HepG2 (cell line): ENCODE results near the gene HNRNPL. TPM values are rescaled to one million over a fixed set of nuclear protein-coding genes. Genes with fewer than 3 reads are reported as not detected.

ENCODE experiments used
- AGO1 ChIP-seq: fragments of 200-400 bp; formaldehyde crosslinking; IDR thresholded peaks from 2 replicates; pipeline ENCODE4 v1.6.1; 2017; ENCODE audit warnings: mild to moderate bottlenecking, low read depth, low read length, moderate library complexity; ENCODE audit not compliant: poor library complexity, severe bottlenecking
- ATF1 ChIP-seq: IDR thresholded peaks from 2 replicates; pipeline ENCODE4 v1.6.1; 2016; ENCODE audit warnings: mild to moderate bottlenecking, control low read depth
- HMGA1 ChIP-seq: sonication (generic); formaldehyde crosslinking; conservative IDR thresholded peaks from 2 replicates; pipeline ENCODE4 v1.4.0; 2020; ENCODE audit warnings: missing genetic modification reagents
- IKZF4 ChIP-seq: sonication (generic); formaldehyde crosslinking; IDR thresholded peaks from 2 replicates; pipeline ENCODE4 v1.5.1; 2020; ENCODE audit warnings: borderline replicate concordance, mild to moderate bottlenecking, low read depth, missing genetic modification reagents; ENCODE audit errors: not compliant biosample characterization
- IRF2 ChIP-seq: IDR thresholded peaks from 2 replicates; pipeline ENCODE4 v1.6.1; 2018; ENCODE audit warnings: missing genetic modification reagents, missing compliant biosample characterization
- KLF6 ChIP-seq: IDR thresholded peaks from 2 replicates; pipeline ENCODE4 v1.8.0; 2016; ENCODE audit warnings: missing biosample characterization, missing genetic modification reagents
- MIXL1 ChIP-seq: IDR thresholded peaks from 2 replicates; pipeline ENCODE4 v1.6.1; 2016
- REL ChIP-seq: sonication (generic); formaldehyde crosslinking; conservative IDR thresholded peaks from 2 replicates; pipeline ENCODE4 v1.8.0; 2022; ENCODE audit warnings: mild to moderate bottlenecking, missing genetic modification reagents, moderate library complexity
- SIN3B ChIP-seq: fragments of 150-350 bp; IDR thresholded peaks from 2 replicates; pipeline ENCODE4 v1.6.1; 2014; ENCODE audit warnings: low read length
- SMARCC2 ChIP-seq: fragments of 450-650 bp; IDR thresholded peaks from 2 replicates; pipeline ENCODE4 v1.6.1; 2017; ENCODE audit warnings: antibody characterized with exemption, mild to moderate bottlenecking
- SOX13 ChIP-seq, 3 experiments: fragments of 450-650 bp in 1 of 3; sonication (generic) in 1 of 3; formaldehyde crosslinking in 1 of 3; IDR thresholded peaks in 2 of 3; conservative IDR thresholded peaks in 1 of 3; 2 replicates each; pipeline versions ENCODE4 v1.5.0 to v1.6.1; 2016 to 2020; ENCODE audit warnings: antibody characterized with exemption in 1 of 3, mild to moderate bottlenecking in 1 of 3, missing compliant biosample characterization in 1 of 3, missing genetic modification reagents in 1 of 3, moderate library complexity in 1 of 3
- TBX2 ChIP-seq: sonication (generic); formaldehyde crosslinking; IDR thresholded peaks from 2 replicates; pipeline ENCODE4 v1.5.0; 2020; ENCODE audit warnings: missing genetic modification reagents, mild to moderate bottlenecking, borderline replicate concordance
- YY1 ChIP-seq: IDR thresholded peaks from 2 replicates; pipeline ENCODE4 v1.6.1; 2011; ENCODE audit warnings: low read length, low read depth, moderate library complexity, mild to moderate bottlenecking; ENCODE audit not compliant: insufficient read depth, insufficient replicate concordance
- ZNF891 ChIP-seq: sonication (generic); formaldehyde crosslinking; IDR thresholded peaks from 2 replicates; pipeline ENCODE4 v1.5.0; 2020; ENCODE audit warnings: mild to moderate bottlenecking, missing genetic modification reagents
- polyA plus RNA-seq, 8 experiments: library from polyadenylated mRNA; depleted of rRNA in 3 of 8; stranded (reverse) in 7 of 8; unstranded in 1 of 8; fragments of >200 nt; fragmentation: Illumina TruSeq in 4 of 8; extraction: Trizol in 4 of 8; gene quantifications; 2 replicates each; pipeline versions ENCODE4 v1.2.1 to v1.2.3, GENCODE V29; 2011 to 2016; ENCODE audit warnings: low read depth in 4 of 8, missing spikeins in 1 of 8, mixed read lengths in 1 of 8; ENCODE audit not compliant: insufficient read depth in 1 of 8
- total RNA-seq, 5 experiments: library from RNA; depleted of rRNA; stranded (reverse); fragments of >200 nt; fragmentation: Illumina TruSeq; extraction: Trizol; gene quantifications; 2 replicates each; pipeline ENCODE4 v1.2.3, GENCODE V29; 2016; ENCODE audit warnings: low read depth in 1 of 5
- TF ChIP-seq, protein P1 (sequence below): sonication (generic); formaldehyde crosslinking; IDR thresholded peaks from 2 replicates; pipeline ENCODE4 v1.5.0; 2020; ENCODE audit warnings: mild to moderate bottlenecking, missing genetic modification reagents
- TF ChIP-seq, protein P2 (sequence below): sonication (generic); formaldehyde crosslinking; IDR thresholded peaks from 2 replicates; pipeline ENCODE4 v1.4.0; 2020; ENCODE audit warnings: missing genetic modification reagents, borderline replicate concordance
- TF ChIP-seq, protein P3 (sequence below): sonication (generic); formaldehyde crosslinking; IDR thresholded peaks from 2 replicates; pipeline ENCODE4 v1.9.0; 2021; ENCODE audit warnings: missing genetic modification reagents, borderline replicate concordance
- TF ChIP-seq, protein P4 (sequence below): sonication (generic); formaldehyde crosslinking; conservative IDR thresholded peaks from 2 replicates; pipeline ENCODE4 v1.8.0; 2022; ENCODE audit warnings: mild to moderate bottlenecking, moderate library complexity, missing genetic modification reagents

Gene HNRNPL
- total and polyA plus RNA-seq, 2 of the 13 experiments (the other 11 are each of a cell fraction or from before 2014, with no cell fraction given): 156 to 278 TPM

DNA sequence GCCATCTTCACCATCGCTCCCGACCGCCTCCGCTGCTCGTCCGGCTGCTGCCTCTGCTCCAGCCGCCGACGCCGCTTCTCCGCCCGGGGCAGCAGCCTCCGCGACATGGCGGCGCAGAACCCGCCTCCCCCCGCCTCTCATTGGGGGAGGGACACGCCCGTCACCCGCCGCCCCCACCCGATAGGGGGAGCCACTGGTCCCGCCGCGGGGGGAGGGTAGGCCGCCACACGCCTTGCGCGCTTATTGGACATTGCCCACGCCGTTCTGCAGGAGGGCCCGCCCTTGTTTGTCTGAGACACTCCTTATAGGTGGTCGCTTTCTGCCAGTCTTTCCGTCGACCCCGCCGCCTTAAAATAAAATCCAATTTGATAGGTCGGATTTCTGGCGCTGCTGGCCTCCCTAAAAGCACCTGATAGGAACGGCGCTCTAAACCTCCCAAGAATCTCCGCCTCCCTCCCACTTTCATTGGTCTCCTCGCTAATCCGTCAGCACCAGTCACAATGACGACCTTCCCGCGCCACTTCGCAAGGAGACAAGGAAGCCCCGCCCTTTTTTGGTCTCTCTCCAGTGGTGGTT, at the start of gene HNRNPL (continued):
- TF ChIP-seq, protein P1, sequence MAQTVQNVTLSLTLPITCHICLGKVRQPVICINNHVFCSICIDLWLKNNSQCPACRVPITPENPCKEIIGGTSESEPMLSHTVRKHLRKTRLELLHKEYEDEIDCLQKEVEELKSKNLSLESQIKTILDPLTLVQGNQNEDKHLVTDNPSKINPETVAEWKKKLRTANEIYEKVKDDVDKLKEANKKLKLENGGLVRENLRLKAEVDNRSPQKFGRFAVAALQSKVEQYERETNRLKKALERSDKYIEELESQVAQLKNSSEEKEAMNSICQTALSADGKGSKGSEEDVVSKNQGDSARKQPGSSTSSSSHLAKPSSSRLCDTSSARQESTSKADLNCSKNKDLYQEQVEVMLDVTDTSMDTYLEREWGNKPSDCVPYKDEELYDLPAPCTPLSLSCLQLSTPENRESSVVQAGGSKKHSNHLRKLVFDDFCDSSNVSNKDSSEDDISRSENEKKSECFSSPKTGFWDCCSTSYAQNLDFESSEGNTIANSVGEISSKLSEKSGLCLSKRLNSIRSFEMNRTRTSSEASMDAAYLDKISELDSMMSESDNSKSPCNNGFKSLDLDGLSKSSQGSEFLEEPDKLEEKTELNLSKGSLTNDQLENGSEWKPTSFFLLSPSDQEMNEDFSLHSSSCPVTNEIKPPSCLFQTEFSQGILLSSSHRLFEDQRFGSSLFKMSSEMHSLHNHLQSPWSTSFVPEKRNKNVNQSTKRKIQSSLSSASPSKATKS (CRISPR knock-in tag): no peak
- TF ChIP-seq, protein P2, sequence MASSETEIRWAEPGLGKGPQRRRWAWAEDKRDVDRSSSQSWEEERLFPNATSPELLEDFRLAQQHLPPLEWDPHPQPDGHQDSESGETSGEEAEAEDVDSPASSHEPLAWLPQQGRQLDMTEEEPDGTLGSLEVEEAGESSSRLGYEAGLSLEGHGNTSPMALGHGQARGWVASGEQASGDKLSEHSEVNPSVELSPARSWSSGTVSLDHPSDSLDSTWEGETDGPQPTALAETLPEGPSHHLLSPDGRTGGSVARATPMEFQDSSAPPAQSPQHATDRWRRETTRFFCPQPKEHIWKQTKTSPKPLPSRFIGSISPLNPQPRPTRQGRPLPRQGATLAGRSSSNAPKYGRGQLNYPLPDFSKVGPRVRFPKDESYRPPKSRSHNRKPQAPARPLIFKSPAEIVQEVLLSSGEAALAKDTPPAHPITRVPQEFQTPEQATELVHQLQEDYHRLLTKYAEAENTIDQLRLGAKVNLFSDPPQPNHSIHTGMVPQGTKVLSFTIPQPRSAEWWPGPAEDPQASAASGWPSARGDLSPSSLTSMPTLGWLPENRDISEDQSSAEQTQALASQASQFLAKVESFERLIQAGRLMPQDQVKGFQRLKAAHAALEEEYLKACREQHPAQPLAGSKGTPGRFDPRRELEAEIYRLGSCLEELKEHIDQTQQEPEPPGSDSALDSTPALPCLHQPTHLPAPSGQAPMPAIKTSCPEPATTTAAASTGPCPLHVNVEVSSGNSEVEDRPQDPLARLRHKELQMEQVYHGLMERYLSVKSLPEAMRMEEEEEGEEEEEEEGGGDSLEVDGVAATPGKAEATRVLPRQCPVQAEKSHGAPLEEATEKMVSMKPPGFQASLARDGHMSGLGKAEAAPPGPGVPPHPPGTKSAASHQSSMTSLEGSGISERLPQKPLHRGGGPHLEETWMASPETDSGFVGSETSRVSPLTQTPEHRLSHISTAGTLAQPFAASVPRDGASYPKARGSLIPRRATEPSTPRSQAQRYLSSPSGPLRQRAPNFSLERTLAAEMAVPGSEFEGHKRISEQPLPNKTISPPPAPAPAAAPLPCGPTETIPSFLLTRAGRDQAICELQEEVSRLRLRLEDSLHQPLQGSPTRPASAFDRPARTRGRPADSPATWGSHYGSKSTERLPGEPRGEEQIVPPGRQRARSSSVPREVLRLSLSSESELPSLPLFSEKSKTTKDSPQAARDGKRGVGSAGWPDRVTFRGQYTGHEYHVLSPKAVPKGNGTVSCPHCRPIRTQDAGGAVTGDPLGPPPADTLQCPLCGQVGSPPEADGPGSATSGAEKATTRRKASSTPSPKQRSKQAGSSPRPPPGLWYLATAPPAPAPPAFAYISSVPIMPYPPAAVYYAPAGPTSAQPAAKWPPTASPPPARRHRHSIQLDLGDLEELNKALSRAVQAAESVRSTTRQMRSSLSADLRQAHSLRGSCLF (CRISPR knock-in tag): no peak
- TF ChIP-seq HMGA1: no peak
- TF ChIP-seq MIXL1 (CRISPR knock-in tag): no peak
- 0 out of 2 replicates have a peak, but pooled peaks have one; percentile 3 for TF ChIP-seq IRF2 (CRISPR knock-in tag)
- peak; percentile 98 for TF ChIP-seq ATF1 (CRISPR knock-in tag)
- no peak for TF ChIP-seq IKZF4
- TF ChIP-seq SOX13 (IDR thresholded peaks at IDR 0.05): no peak
- no peak; a peak in 1 of 4 replicates for TF ChIP-seq SOX13 (CRISPR knock-in tag; conservative IDR thresholded peaks at IDR 0.05 in 1 of 2, IDR thresholded peaks at IDR 0.05 in 1 of 2)
- TF ChIP-seq, protein P3, sequence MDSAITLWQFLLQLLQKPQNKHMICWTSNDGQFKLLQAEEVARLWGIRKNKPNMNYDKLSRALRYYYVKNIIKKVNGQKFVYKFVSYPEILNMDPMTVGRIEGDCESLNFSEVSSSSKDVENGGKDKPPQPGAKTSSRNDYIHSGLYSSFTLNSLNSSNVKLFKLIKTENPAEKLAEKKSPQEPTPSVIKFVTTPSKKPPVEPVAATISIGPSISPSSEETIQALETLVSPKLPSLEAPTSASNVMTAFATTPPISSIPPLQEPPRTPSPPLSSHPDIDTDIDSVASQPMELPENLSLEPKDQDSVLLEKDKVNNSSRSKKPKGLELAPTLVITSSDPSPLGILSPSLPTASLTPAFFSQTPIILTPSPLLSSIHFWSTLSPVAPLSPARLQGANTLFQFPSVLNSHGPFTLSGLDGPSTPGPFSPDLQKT (CRISPR knock-in tag): no peak
- TF ChIP-seq, protein P4, sequence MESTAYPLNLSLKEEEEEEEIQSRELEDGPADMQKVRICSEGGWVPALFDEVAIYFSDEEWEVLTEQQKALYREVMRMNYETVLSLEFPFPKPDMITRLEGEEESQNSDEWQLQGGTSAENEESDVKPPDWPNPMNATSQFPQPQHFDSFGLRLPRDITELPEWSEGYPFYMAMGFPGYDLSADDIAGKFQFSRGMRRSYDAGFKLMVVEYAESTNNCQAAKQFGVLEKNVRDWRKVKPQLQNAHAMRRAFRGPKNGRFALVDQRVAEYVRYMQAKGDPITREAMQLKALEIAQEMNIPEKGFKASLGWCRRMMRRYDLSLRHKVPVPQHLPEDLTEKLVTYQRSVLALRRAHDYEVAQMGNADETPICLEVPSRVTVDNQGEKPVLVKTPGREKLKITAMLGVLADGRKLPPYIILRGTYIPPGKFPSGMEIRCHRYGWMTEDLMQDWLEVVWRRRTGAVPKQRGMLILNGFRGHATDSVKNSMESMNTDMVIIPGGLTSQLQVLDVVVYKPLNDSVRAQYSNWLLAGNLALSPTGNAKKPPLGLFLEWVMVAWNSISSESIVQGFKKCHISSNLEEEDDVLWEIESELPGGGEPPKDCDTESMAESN: no peak
- no peak for TF ChIP-seq SMARCC2
- peak; percentile 92 for TF ChIP-seq YY1
- TF ChIP-seq AGO1: no peak
- no peak for TF ChIP-seq REL (CRISPR knock-in tag)
- TF ChIP-seq ZNF891 (CRISPR knock-in tag): no peak
- no peak for TF ChIP-seq SIN3B
- peak; percentile 41; the same call in 1 of the 2 replicates for TF ChIP-seq TBX2 (CRISPR knock-in tag)
- TF ChIP-seq KLF6 (CRISPR knock-in tag): no peak; the same call in 1 of the 2 replicates
